ENCODE results near the gene ENOSF1.

- TF ChIP-seq POLR2A (IDR thresholded peaks at IDR 0.05; ENCODE audit: low read length) (no peak), GATA1 (IDR thresholded peaks at IDR 0.05; ENCODE audit: low read depth, low read length) (no peak)
Measured at GRCh38 chr18:666628-667027, 45.8 kb downstream of the ENOSF1 start.
